Chondrocyte (in vitro differentiated cells): ENCODE results near the gene PODXL. TPM values are rescaled to one million over a fixed set of nuclear protein-coding genes. Genes with fewer than 3 reads are reported as not detected.

Source experiments
- DNase-seq: peaks from one replicate; pipeline ENCODE4 v3.0.0; 2021; ENCODE audit warnings: mixed read lengths, low spot score
- H3K27ac Mint-ChIP-seq: one replicate; pipeline ENCODE4 v1.8.0; 2021; ENCODE audit warnings: mild to moderate bottlenecking, moderate library complexity, mixed read lengths; ENCODE audit not compliant: unreplicated experiment
- H3K27me3 Mint-ChIP-seq: 2 replicates; pipeline ENCODE4 v1.8.0; 2021; ENCODE audit warnings: low read depth, mixed read lengths
- H3K36me3 Mint-ChIP-seq: 2 replicates; pipeline ENCODE4 v1.8.0; 2021; ENCODE audit warnings: low read depth, mixed read lengths
- H3K4me1 Mint-ChIP-seq: 2 replicates; pipeline ENCODE4 v1.8.0; 2021; ENCODE audit warnings: low read depth, mild to moderate bottlenecking, mixed read lengths
- H3K4me3 Mint-ChIP-seq: one replicate; pipeline ENCODE4 v1.8.0; 2021; ENCODE audit warnings: mild to moderate bottlenecking, moderate library complexity, mixed read lengths; ENCODE audit not compliant: unreplicated experiment
- H3K9me3 Mint-ChIP-seq: 2 replicates; pipeline ENCODE4 v1.8.0; 2021; ENCODE audit warnings: low read depth, mixed read lengths
- total RNA-seq: library from RNA; stranded (reverse); gene quantifications from 3 replicates; pipeline ENCODE4 v1.2.1, GENCODE V29; 2021
- TF ChIP-seq, protein P1 (sequence below): fragments of 200-600 bp; sonication (generic); IDR thresholded peaks from 2 replicates; pipeline ENCODE4 v1.5.0; 2021; ENCODE audit warnings: antibody characterized with exemption, mild to moderate bottlenecking, moderate library complexity

Gene PODXL
- total RNA-seq, 1 donor from 2014 or later, result 14.0 TPM

GRCh38 chr7:131544449-131545301 is 11.8 kb downstream of the PODXL start:
- Mint-ChIP-seq H3K36me3 (peaks cover 1% of the 10 kb centered on the region), H3K27ac (peak overlapping the region; percentile 59), H3K27me3 (no peaks in the 10 kb centered on the region), H3K4me3 (no peak overlapping the region), H3K9me3 (no peaks in the 10 kb centered on the region), H3K4me1 (peaks cover 36% of the 10 kb centered on the region)
- peak; percentile 47 for DNase-seq
- TF ChIP-seq, protein P1, sequence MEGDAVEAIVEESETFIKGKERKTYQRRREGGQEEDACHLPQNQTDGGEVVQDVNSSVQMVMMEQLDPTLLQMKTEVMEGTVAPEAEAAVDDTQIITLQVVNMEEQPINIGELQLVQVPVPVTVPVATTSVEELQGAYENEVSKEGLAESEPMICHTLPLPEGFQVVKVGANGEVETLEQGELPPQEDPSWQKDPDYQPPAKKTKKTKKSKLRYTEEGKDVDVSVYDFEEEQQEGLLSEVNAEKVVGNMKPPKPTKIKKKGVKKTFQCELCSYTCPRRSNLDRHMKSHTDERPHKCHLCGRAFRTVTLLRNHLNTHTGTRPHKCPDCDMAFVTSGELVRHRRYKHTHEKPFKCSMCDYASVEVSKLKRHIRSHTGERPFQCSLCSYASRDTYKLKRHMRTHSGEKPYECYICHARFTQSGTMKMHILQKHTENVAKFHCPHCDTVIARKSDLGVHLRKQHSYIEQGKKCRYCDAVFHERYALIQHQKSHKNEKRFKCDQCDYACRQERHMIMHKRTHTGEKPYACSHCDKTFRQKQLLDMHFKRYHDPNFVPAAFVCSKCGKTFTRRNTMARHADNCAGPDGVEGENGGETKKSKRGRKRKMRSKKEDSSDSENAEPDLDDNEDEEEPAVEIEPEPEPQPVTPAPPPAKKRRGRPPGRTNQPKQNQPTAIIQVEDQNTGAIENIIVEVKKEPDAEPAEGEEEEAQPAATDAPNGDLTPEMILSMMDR, result peak; percentile 57

GRCh38 chr7:131544021-131544420 is 12.4 kb downstream of the PODXL start:
- no peak overlapping the region for H3K27ac Mint-ChIP-seq
- no peaks in the 10 kb centered on the region for H3K27me3 Mint-ChIP-seq
- TF ChIP-seq, protein P1, result no peak

DNA sequence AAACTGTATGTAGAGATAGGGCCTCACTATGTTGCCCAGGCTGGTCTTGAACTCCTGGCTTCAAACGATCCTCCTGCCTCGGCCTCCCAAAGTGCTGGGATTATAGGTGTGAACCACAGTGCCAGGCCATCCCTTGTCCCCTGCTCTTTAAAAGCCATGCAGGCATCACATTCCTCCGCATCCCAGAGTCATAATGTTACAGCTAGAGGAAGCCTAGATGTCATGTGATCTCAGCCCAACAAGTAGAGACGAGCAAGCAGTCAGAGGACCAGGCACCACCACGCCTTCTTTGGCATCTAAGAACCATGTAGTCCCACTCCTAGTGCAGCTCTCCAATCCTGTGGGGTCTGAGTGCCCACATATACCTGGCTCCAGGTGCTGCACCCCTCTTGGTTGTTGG is 13.1 kb downstream of the PODXL start:
- H3K27ac Mint-ChIP-seq, result no peak overlapping the region
- peaks cover under 1% of the 10 kb centered on the region for H3K36me3 Mint-ChIP-seq
- TF ChIP-seq, protein P1, result no peak
- H3K4me3 Mint-ChIP-seq, result no peak overlapping the region
- H3K9me3 Mint-ChIP-seq, result no peaks in the 10 kb centered on the region
- no peaks in the 10 kb centered on the region for H3K27me3 Mint-ChIP-seq
- peaks cover 49% of the 10 kb centered on the region for H3K4me1 Mint-ChIP-seq
- peak; percentile 39 for DNase-seq

More at GRCh38 chr7:131544021-131544420, 12.4 kb downstream of the PODXL start:
- Mint-ChIP-seq H3K9me3 (no peaks in the 10 kb centered on the region), H3K4me1 (peaks cover 42% of the 10 kb centered on the region), H3K4me3 (no peak overlapping the region), H3K36me3 (peaks cover 1% of the 10 kb centered on the region)
- DNase-seq, result peak; percentile 39

- Mint-ChIP-seq H3K4me1 (peaks cover 55% of the 10 kb centered on the region), H3K27me3 (no peaks in the 10 kb centered on the region), H3K36me3 (no peaks in the 10 kb centered on the region), H3K27ac (peak overlapping the region; percentile 88), H3K9me3 (no peaks in the 10 kb centered on the region), H3K4me3 (peak overlapping the region; percentile 25)
- TF ChIP-seq, protein P1, result peak; percentile 67
- DNase-seq, result peak; percentile 52
Measured at GRCh38 chr7:131540491-131541162, 15.8 kb downstream of the PODXL start.

DNA sequence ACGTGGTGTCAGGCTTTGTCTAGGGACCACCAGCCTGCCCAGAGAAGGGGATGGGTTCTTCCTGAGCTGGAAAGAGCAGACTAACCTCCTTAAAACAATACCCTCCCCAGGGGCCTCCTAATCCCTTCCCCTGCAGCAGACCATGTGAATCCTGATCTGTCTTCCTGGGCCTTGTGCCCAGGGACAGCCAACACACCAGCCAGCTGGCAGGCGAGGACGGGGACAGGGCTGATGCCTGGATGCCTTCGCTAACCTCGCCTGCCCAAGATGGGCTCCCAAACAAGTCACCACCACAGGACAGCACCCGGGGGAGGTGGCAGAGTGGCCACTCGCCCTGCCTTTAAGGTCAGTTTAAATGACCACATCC is 17.6 kb downstream of the PODXL start:
- Mint-ChIP-seq H3K27ac (peak overlapping the region; percentile 78), H3K9me3 (no peaks in the 10 kb centered on the region), H3K36me3 (no peaks in the 10 kb centered on the region), H3K4me1 (peaks cover 45% of the 10 kb centered on the region), H3K4me3 (no peak overlapping the region), H3K27me3 (no peaks in the 10 kb centered on the region)
- DNase-seq, result peak; percentile 61
- TF ChIP-seq, protein P1, result no peak
